ENCODE data around the gene PCNA. TPM values are rescaled to one million over a fixed set of nuclear protein-coding genes. Genes with fewer than 3 reads are reported as not detected.
A peak's percentile ranks its signal among the peaks of the same experiment; 100 is the strongest.

The PCNA gene
- total and polyA plus RNA-seq, 2 experiments from 2014 or later = 353 to 428 TPM

DNA sequence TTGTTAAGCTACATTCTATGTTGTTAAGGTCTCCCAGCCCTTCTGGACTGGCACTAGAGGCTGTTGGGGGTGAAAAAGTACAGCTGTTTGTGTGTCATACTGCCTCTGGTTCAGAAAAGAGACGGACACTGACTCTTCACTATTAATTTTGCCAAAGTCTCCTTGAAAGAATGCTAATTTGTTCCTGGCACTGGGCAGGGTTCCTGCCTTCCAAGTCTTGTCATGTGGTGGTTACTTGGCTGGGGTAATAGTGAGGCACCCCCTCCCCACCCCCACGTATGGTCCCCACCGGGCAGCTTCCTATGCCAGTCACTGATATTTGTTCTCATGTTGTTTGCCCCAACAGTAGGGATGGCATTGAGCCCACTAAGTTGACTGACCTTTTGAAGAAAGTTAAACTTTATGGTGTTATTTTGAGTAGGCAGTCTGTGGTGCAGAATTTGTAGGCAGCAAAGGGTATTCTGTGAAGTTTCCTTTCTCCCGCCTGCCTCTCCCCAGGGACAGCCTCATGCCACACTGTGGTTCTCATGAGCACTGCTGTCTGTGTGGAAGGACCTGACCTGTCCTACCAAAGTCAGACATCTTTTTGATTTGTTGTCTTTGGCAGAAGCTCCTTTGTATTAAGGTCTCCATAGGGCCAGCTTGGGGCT lies 15.7 kb upstream of the PCNA start:
- Mint-ChIP-seq H3K36me3 (ENCODE audit: low read depth) (no peaks in the 10 kb centered on the region), H3K27me3 (ENCODE audit: insufficient read depth, low read depth, poor library complexity) (no peaks in the 10 kb centered on the region), H3K27ac (peak overlapping the region; percentile 90; the same call in 1 of the 2 replicates), H3K9me3 (no peaks in the 10 kb centered on the region), H3K4me3 (no peak overlapping the region), H3K4me1 (peaks cover 8% of the 10 kb centered on the region)
- no peaks in the 10 kb centered on the region for H3K9me2 ChIP-seq (ENCODE audit: insufficient read depth)
- TF ChIP-seq, protein P1, sequence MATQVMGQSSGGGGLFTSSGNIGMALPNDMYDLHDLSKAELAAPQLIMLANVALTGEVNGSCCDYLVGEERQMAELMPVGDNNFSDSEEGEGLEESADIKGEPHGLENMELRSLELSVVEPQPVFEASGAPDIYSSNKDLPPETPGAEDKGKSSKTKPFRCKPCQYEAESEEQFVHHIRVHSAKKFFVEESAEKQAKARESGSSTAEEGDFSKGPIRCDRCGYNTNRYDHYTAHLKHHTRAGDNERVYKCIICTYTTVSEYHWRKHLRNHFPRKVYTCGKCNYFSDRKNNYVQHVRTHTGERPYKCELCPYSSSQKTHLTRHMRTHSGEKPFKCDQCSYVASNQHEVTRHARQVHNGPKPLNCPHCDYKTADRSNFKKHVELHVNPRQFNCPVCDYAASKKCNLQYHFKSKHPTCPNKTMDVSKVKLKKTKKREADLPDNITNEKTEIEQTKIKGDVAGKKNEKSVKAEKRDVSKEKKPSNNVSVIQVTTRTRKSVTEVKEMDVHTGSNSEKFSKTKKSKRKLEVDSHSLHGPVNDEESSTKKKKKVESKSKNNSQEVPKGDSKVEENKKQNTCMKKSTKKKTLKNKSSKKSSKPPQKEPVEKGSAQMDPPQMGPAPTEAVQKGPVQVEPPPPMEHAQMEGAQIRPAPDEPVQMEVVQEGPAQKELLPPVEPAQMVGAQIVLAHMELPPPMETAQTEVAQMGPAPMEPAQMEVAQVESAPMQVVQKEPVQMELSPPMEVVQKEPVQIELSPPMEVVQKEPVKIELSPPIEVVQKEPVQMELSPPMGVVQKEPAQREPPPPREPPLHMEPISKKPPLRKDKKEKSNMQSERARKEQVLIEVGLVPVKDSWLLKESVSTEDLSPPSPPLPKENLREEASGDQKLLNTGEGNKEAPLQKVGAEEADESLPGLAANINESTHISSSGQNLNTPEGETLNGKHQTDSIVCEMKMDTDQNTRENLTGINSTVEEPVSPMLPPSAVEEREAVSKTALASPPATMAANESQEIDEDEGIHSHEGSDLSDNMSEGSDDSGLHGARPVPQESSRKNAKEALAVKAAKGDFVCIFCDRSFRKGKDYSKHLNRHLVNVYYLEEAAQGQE (IDR thresholded peaks at IDR 0.05; ENCODE audit: unreplicated experiment) = no peak
- peaks cover 97% of the 10 kb centered on the region for H3K79me2 ChIP-seq (replicated peaks; ENCODE audit: insufficient read depth)
- no peaks in the 10 kb centered on the region for H3K4me1 ChIP-seq (ENCODE audit: insufficient read depth)
- H2AFZ ChIP-seq = no peak overlapping the region
- DNase-seq (ENCODE audit: low spot score) (no peak), ATAC-seq (0 out of 3 replicates have a peak, but pooled peaks have one; percentile 29)
- H3K36me3 ChIP-seq (ENCODE audit: insufficient read depth) = no peaks in the 10 kb centered on the region
- H4K20me1 ChIP-seq (replicated peaks; ENCODE audit: insufficient read depth) = no peaks in the 10 kb centered on the region; the same call in none of the 2 replicates
- H3F3A ChIP-seq (replicated peaks; ENCODE audit: low read depth) = no peaks in the 10 kb centered on the region
- no peak overlapping the region for H3K4me3 ChIP-seq
- no peak overlapping the region for H3K27ac ChIP-seq (ENCODE audit: low read depth)
- no peak overlapping the region for H3K4me2 ChIP-seq
- no peaks in the 10 kb centered on the region for H3K27me3 ChIP-seq (ENCODE audit: insufficient read depth)

DNA sequence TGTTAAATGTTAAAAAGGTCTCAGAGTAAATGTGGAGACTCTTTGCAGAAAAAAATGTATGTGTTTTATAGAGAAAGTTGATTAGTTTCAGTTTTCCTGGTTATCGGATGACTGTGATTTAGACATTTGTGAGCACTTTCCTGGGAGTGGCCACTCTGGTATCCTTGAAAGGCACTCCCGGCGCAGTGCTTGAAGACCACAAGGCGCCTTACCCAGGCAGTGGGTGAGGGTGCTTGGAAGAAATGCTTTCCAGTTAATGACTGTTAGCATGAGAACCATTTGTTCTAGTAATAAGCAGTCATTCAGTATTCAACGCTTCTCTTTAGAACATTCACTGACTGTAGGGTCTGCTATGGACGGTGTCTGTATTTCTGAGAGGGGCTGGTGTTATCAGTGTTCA lies 14.2 kb upstream of the PCNA start:
- no peak for ATAC-seq
- H4K20me1 ChIP-seq (replicated peaks; ENCODE audit: insufficient read depth) = no peaks in the 10 kb centered on the region; the same call in none of the 2 replicates
- TF ChIP-seq, protein P2, sequence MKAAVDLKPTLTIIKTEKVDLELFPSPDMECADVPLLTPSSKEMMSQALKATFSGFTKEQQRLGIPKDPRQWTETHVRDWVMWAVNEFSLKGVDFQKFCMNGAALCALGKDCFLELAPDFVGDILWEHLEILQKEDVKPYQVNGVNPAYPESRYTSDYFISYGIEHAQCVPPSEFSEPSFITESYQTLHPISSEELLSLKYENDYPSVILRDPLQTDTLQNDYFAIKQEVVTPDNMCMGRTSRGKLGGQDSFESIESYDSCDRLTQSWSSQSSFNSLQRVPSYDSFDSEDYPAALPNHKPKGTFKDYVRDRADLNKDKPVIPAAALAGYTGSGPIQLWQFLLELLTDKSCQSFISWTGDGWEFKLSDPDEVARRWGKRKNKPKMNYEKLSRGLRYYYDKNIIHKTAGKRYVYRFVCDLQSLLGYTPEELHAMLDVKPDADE (IDR thresholded peaks at IDR 0.05) = no peak
- no peak for TF ChIP-seq EZH2phosphoT487 (IDR thresholded peaks at IDR 0.05; ENCODE audit: unreplicated experiment)
- TF ChIP-seq, protein P1 (IDR thresholded peaks at IDR 0.05; ENCODE audit: unreplicated experiment) = no peak
- TF ChIP-seq, protein P3, sequence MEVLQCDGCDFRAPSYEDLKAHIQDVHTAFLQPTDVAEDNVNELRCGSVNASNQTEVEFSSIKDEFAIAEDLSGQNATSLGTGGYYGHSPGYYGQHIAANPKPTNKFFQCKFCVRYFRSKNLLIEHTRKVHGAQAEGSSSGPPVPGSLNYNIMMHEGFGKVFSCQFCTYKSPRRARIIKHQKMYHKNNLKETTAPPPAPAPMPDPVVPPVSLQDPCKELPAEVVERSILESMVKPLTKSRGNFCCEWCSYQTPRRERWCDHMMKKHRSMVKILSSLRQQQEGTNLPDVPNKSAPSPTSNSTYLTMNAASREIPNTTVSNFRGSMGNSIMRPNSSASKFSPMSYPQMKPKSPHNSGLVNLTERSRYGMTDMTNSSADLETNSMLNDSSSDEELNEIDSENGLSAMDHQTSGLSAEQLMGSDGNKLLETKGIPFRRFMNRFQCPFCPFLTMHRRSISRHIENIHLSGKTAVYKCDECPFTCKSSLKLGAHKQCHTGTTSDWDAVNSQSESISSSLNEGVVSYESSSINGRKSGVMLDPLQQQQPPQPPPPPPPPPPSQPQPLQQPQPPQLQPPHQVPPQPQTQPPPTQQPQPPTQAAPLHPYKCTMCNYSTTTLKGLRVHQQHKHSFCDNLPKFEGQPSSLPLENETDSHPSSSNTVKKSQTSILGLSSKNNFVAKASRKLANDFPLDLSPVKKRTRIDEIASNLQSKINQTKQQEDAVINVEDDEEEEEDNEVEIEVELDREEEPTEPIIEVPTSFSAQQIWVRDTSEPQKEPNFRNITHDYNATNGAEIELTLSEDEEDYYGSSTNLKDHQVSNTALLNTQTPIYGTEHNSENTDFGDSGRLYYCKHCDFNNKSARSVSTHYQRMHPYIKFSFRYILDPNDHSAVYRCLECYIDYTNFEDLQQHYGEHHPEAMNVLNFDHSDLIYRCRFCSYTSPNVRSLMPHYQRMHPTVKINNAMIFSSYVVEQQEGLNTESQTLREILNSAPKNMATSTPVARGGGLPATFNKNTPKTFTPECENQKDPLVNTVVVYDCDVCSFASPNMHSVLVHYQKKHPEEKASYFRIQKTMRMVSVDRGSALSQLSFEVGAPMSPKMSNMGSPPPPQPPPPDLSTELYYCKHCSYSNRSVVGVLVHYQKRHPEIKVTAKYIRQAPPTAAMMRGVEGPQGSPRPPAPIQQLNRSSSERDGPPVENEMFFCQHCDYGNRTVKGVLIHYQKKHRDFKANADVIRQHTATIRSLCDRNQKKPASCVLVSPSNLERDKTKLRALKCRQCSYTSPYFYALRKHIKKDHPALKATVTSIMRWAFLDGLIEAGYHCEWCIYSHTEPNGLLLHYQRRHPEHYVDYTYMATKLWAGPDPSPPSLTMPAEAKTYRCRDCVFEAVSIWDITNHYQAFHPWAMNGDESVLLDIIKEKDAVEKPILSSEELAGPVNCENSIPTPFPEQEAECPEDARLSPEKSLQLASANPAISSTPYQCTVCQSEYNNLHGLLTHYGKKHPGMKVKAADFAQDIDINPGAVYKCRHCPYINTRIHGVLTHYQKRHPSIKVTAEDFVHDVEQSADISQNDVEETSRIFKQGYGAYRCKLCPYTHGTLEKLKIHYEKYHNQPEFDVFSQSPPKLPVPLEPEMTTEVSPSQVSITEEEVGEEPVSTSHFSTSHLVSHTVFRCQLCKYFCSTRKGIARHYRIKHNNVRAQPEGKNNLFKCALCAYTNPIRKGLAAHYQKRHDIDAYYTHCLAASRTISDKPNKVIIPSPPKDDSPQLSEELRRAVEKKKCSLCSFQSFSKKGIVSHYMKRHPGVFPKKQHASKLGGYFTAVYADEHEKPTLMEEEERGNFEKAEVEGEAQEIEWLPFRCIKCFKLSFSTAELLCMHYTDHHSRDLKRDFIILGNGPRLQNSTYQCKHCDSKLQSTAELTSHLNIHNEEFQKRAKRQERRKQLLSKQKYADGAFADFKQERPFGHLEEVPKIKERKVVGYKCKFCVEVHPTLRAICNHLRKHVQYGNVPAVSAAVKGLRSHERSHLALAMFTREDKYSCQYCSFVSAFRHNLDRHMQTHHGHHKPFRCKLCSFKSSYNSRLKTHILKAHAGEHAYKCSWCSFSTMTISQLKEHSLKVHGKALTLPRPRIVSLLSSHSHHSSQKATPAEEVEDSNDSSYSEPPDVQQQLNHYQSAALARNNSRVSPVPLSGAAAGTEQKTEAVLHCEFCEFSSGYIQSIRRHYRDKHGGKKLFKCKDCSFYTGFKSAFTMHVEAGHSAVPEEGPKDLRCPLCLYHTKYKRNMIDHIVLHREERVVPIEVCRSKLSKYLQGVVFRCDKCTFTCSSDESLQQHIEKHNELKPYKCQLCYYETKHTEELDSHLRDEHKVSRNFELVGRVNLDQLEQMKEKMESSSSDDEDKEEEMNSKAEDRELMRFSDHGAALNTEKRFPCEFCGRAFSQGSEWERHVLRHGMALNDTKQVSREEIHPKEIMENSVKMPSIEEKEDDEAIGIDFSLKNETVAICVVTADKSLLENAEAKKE (CRISPR knock-in tag; IDR thresholded peaks at IDR 0.05) = no peak
- no peak for TF ChIP-seq EZH2 (IDR thresholded peaks at IDR 0.05; ENCODE audit: low read depth, unreplicated experiment)

More for the DNA sequence above, 14.2 kb upstream of the PCNA start:
- Mint-ChIP-seq H3K36me3 (ENCODE audit: low read depth) (no peaks in the 10 kb centered on the region), H3K9me3 (no peaks in the 10 kb centered on the region), H3K4me1 (peaks cover 8% of the 10 kb centered on the region), H3K4me3 (no peak overlapping the region), H3K27me3 (ENCODE audit: insufficient read depth, low read depth, poor library complexity) (no peaks in the 10 kb centered on the region), H3K27ac (no peak overlapping the region)
- no peak overlapping the region for H2AFZ ChIP-seq
- no peak for DNase-seq (ENCODE audit: low spot score)
- H3K9me2 ChIP-seq (ENCODE audit: insufficient read depth) = no peaks in the 10 kb centered on the region
- no peak overlapping the region for H3K27ac ChIP-seq (ENCODE audit: low read depth)
- no peaks in the 10 kb centered on the region for H3K27me3 ChIP-seq (ENCODE audit: insufficient read depth)
- H3F3A ChIP-seq (replicated peaks; ENCODE audit: low read depth) = no peaks in the 10 kb centered on the region
- H3K4me3 ChIP-seq = no peak overlapping the region
- no peaks in the 10 kb centered on the region for H3K36me3 ChIP-seq (ENCODE audit: insufficient read depth)
- peaks cover 97% of the 10 kb centered on the region for H3K79me2 ChIP-seq (replicated peaks; ENCODE audit: insufficient read depth)
- H3K4me1 ChIP-seq (ENCODE audit: insufficient read depth) = no peaks in the 10 kb centered on the region
- no peak overlapping the region for H3K4me2 ChIP-seq
